Dermis microvascular lymphatic vessel endothelial cell (primary cell): ENCODE results near the gene RAB8A. TPM values are rescaled to one million over a fixed set of nuclear protein-coding genes. Genes with fewer than 3 reads are reported as not detected.

Source experiments
- DNase-seq, 2 donors: peaks; one replicate each; pipeline versions ENCODE4 v3.0.0 to v3.0.0-alpha.2; 2010; ENCODE audit warnings: low read depth in 2 of 2
- total RNA-seq: library from RNA; depleted of rRNA; stranded (reverse); fragments of >200 nt; gene quantifications from 2 replicates; pipeline ENCODE4 v1.2.1, GENCODE V29; 2014

The RAB8A gene
- total RNA-seq, 1 donor from 2014 or later, result 107 TPM

- DNase-seq, result no peak
These were observed 28.1 kb downstream of the RAB8A start for GRCh38 chr19:16139752-16140151.

- DNase-seq, result no peak
These were observed 29.4 kb downstream of the RAB8A start for GRCh38 chr19:16141043-16141442.

GRCh38 chr19:16142032-16142580 lies 30.4 kb downstream of the RAB8A start:
- no peak for DNase-seq

- no peak for DNase-seq
These were observed 31.9 kb downstream of the RAB8A start, which contains the start of gene HSH2D for GRCh38 chr19:16143399-16144215. Gene HSH2D, plus strand, starts transcription at chr19:16143685. Its CDS starts 5,066 bp downstream, at chr19:16148751.

- DNase-seq, result no peak
These were observed 32.5 kb downstream of the RAB8A start for GRCh38 chr19:16144216-16144581.

- DNase-seq, result no peak
These were observed 34.4 kb downstream of the RAB8A start for GRCh38 chr19:16146112-16146511.

GRCh38 chr19:16148443-16149229 lies 36.9 kb downstream of the RAB8A start:
- DNase-seq, result no peak

- no peak for DNase-seq
These were observed 42.1 kb downstream of the RAB8A start for GRCh38 chr19:16153582-16154336.

- DNase-seq, result no peak
These were observed 42.9 kb downstream of the RAB8A start for GRCh38 chr19:16154557-16154956.

- DNase-seq, result no peak
These were observed 43.4 kb downstream of the RAB8A start for GRCh38 chr19:16155128-16155527.

GRCh38 chr19:16156904-16157303 lies 45.2 kb downstream of the RAB8A start:
- no peak for DNase-seq

GRCh38 chr19:16157601-16158000 lies 45.9 kb downstream of the RAB8A start:
- no peak for DNase-seq

GRCh38 chr19:16159655-16160054 lies 48.0 kb downstream of the RAB8A start:
- no peak for DNase-seq

GRCh38 chr19:16160445-16160942 lies 48.8 kb downstream of the RAB8A start:
- DNase-seq, result no peak

- DNase-seq, result peak in 1 of 2 donors; percentile 48
These were observed 49.4 kb downstream of the RAB8A start for GRCh38 chr19:16160943-16161560.

GRCh38 chr19:16161840-16162239 lies 50.2 kb downstream of the RAB8A start:
- peak in 1 of 2 donors; percentile 58 for DNase-seq

GRCh38 chr19:16164222-16164890 lies 52.7 kb downstream of the RAB8A start:
- DNase-seq, result no peak

GRCh38 chr19:16166417-16166816 lies 54.7 kb downstream of the RAB8A start:
- no peak for DNase-seq

GRCh38 chr19:16167055-16167454 lies 55.4 kb downstream of the RAB8A start:
- no peak for DNase-seq

GRCh38 chr19:16168465-16169081 lies 56.9 kb downstream of the RAB8A start:
- no peak for DNase-seq
